Transverse colon (tissue), 4 donors: ENCODE measurements around the gene CCR5AS.
"Not testable (repeated sequence)": the region's sequence is repeated elsewhere in the genome, so short reads cannot be mapped to it uniquely, and the experiment has no call there.

Experiments used
- DNase-seq: peaks from one replicate; pipeline ENCODE4 v3.0.0-alpha.2; 2019
- H3K27ac ChIP-seq, 4 donors: fragments of 200-600 bp; sonication (generic); 2 replicates each; pipeline ENCODE4 v1.5.1; 2016 to 2018; ENCODE audit warnings: inconsistent platforms in 4 of 4
- H3K27me3 ChIP-seq: fragments of 200-600 bp; sonication (generic); 2 replicates; pipeline ENCODE4 v1.5.1; 2017; ENCODE audit warnings: inconsistent platforms
- H3K36me3 ChIP-seq, 4 donors: fragments of 200-600 bp; sonication (generic); 2 replicates each; pipeline ENCODE4 v1.5.1; 2017 to 2019; ENCODE audit warnings: inconsistent platforms in 4 of 4
- H3K4me1 ChIP-seq, 4 donors: fragments of 200-600 bp; sonication (generic); 2 replicates each; pipeline ENCODE4 v1.5.1; 2017 to 2020; ENCODE audit warnings: inconsistent platforms in 4 of 4
- H3K4me3 ChIP-seq, 4 donors: fragments of 200-600 bp; sonication (generic); 1 replicate in 1 of 4; 2 replicates in 3 of 4; pipeline versions ENCODE4 v1.5.1 to v1.6.1; 2017 to 2019; ENCODE audit warnings: inconsistent platforms in 4 of 4
- H3K9me3 ChIP-seq, 2 donors: fragments of 200-600 bp; sonication (generic); 2 replicates each; pipeline ENCODE4 v1.5.1; 2017 to 2019; ENCODE audit warnings: inconsistent platforms in 2 of 2
- EP300 ChIP-seq: sonication (generic); formaldehyde crosslinking; IDR thresholded peaks from one replicate; pipeline ENCODE4 v1.6.1; 2017; ENCODE audit warnings: antibody characterized with exemption, low read depth
- POLR2A ChIP-seq: fragments of 450-650 bp; IDR thresholded peaks from one replicate; pipeline ENCODE4 v1.6.1; 2016; ENCODE audit warnings: antibody characterized with exemption, mild to moderate bottlenecking, moderate library complexity
- POLR2AphosphoS5 ChIP-seq, 3 donors: sonication (generic); formaldehyde crosslinking; IDR thresholded peaks; one replicate each; pipeline ENCODE4 v1.6.1; 2016; ENCODE audit warnings: antibody characterized with exemption in 3 of 3
- WGBS, 2 donors: methylation state at CpG; one replicate each; pipeline ENCODE4 v1.1.5; 2018; ENCODE audit warnings: low coverage in 1 of 2; 5-methylcytosine and 5-hydroxymethylcytosine counted together
- in situ Hi-C, 4 donors: fragments of 200-750 bp; cut with MboI; loops; one replicate each; pipeline versions ENCODE4 v1.15.0 to v1.15.1; 2017; ENCODE audit warnings: low sequenced_read_pairs in 3 of 4, low pct_ligation_motif_present in 1 of 4, low pct_unique_long_range_greater_than_20kb in 1 of 4
- intact Hi-C: fragments of 100-400 bp; cut with DNase I; formaldehyde crosslinking; loops from one replicate; pipeline ENCODE4 v1.15.1; 2023; ENCODE audit warnings: low total_unique reads
- TF ChIP-seq, protein P1 (sequence below), 5 experiments: fragments of 200-600 bp in 3 of 5; fragments of 450-650 bp in 2 of 5; sonication (generic) in 3 of 5; IDR thresholded peaks; 1 replicate in 2 of 5; 2 replicates in 3 of 5; pipeline ENCODE4 v1.5.1; 2016 to 2017; ENCODE audit warnings: antibody characterized with exemption in 5 of 5, inconsistent platforms in 3 of 5, mild to moderate bottlenecking in 2 of 5, moderate library complexity in 1 of 5

CCR5AS gene

DNA sequence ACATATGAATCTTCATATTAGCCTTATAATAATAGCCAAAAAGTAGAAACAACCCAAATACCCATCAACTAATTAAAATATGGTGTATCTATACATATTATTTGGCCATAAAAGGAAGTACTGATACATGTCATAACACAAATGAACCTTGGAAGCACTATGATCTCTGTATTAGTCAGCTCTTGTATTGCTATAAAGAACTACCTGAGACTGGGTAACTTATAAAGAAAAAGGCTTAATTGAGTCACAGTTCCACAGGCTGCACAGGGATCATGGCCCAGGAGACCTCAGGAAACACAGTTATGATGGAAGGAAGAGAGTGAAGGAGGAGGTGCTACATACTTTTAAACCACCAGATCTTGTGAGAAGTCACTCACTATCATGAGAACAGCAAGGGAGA is 69.0 kb downstream of the CCR5AS start:
- Histone ChIP-seq H3K9me3 (peaks cover 10 to 21% of the 10 kb centered on the region in 2 donors), H3K27me3 (no peaks in the 10 kb centered on the region), H3K4me3 (no peak overlapping the region), H3K4me1 (peaks cover 0 to 6% (median 0%) of the 10 kb centered on the region in 4 donors), H3K36me3 (no peaks in the 10 kb centered on the region), H3K27ac (no peak overlapping the region)
- in situ Hi-C loops = no loop called here
- TF ChIP-seq EP300 (no peak), POLR2A (no peak), POLR2AphosphoS5 (IDR thresholded peaks at IDR 0.05) (no peak)
- TF ChIP-seq, protein P1, sequence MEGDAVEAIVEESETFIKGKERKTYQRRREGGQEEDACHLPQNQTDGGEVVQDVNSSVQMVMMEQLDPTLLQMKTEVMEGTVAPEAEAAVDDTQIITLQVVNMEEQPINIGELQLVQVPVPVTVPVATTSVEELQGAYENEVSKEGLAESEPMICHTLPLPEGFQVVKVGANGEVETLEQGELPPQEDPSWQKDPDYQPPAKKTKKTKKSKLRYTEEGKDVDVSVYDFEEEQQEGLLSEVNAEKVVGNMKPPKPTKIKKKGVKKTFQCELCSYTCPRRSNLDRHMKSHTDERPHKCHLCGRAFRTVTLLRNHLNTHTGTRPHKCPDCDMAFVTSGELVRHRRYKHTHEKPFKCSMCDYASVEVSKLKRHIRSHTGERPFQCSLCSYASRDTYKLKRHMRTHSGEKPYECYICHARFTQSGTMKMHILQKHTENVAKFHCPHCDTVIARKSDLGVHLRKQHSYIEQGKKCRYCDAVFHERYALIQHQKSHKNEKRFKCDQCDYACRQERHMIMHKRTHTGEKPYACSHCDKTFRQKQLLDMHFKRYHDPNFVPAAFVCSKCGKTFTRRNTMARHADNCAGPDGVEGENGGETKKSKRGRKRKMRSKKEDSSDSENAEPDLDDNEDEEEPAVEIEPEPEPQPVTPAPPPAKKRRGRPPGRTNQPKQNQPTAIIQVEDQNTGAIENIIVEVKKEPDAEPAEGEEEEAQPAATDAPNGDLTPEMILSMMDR (IDR thresholded peaks at IDR 0.05) = no peak
- intact Hi-C loops = no loop called here
- DNase-seq = no peak

DNA sequence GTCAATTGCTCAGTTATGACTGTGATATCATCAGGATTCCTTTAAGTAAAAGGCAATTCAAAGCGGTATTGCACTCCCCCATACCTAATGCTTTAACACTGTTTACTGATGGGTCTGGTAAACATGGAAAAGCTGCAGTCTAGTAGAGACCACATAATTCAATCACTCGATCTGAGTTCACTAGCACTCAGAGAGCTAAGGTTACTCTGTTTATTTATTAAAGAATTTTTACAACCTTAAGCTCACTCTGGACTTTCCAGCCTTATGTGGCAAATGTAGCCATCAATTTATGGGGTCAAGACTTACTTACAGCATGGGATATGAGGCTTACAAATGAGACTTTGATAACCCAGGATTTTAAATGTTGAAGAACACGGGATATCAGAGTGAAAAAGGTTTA is 71.3 kb downstream of the CCR5AS start:
- WGBS, 2 donors = 37 to 58% methylated on average over 3 of the region's 3 CpGs
- no peak for DNase-seq
- H3K4me3 ChIP-seq = no peak overlapping the region
- H3K27me3 ChIP-seq = no peaks in the 10 kb centered on the region
- H3K4me1 ChIP-seq = peaks cover 0 to 6% (median 0%) of the 10 kb centered on the region in 4 donors
- TF ChIP-seq, protein P1 (IDR thresholded peaks at IDR 0.05) = no peak
- TF ChIP-seq POLR2A (no peak), POLR2AphosphoS5 (IDR thresholded peaks at IDR 0.05) (no peak), EP300 (no peak)
- H3K27ac ChIP-seq = no peak overlapping the region
- in situ Hi-C loops = no loop called here
- intact Hi-C loops = no loop called here
- no peaks in the 10 kb centered on the region for H3K36me3 ChIP-seq
- H3K9me3 ChIP-seq = peaks cover 10 to 21% of the 10 kb centered on the region in 2 donors

DNA sequence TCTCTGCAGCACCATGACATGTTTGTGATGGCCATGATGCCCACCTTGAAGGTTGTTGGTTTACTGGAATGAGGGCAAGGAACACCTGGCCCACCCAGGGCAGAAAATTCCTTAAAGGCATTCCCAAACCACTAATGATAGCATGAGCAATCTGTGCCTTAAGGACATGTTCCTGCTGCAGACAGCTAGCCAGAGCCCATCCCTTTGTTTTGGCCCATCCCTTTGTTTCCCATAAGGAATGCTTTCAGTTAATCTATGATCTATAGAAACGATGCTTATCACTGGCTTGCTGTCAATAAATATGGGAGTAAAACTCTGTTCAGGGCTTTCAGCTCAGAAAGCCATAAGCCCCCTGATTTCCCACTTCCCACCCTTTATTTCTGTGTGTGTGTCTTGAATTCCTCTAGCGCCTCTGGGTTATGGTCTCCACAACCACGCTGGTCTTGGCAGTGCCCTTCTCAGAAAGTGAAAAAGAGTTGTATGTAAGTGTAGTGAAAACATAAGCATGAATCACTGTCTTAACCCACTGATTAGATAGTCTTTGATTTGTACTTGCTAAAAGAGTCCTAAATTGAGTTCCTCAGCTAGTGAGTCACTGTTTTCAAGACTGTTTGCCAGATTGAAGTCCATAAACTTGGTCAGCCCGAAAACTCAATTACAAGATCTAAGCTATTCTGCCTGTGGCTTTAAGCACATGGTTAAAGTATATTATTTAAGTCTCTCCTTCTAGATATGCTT is 72.0 kb downstream of the CCR5AS start:
- no peak for TF ChIP-seq EP300
- TF ChIP-seq POLR2A = no peak
- TF ChIP-seq POLR2AphosphoS5 (IDR thresholded peaks at IDR 0.05) = no peak
- TF ChIP-seq, protein P1 (IDR thresholded peaks at IDR 0.05) = no peak
- 33 to 50% methylated on average over 4 of the region's 4 CpGs for WGBS, 2 donors
- Histone ChIP-seq H3K4me3 (no peak overlapping the region), H3K27ac (no peak overlapping the region), H3K9me3 (peaks cover 10 to 17% of the 10 kb centered on the region in 2 donors), H3K4me1 (peaks cover 0 to 6% (median 0%) of the 10 kb centered on the region in 4 donors), H3K27me3 (no peaks in the 10 kb centered on the region), H3K36me3 (no peaks in the 10 kb centered on the region)
- no peak for DNase-seq
- in situ Hi-C loops = no loop called here
- intact Hi-C loops = no loop called here

DNA sequence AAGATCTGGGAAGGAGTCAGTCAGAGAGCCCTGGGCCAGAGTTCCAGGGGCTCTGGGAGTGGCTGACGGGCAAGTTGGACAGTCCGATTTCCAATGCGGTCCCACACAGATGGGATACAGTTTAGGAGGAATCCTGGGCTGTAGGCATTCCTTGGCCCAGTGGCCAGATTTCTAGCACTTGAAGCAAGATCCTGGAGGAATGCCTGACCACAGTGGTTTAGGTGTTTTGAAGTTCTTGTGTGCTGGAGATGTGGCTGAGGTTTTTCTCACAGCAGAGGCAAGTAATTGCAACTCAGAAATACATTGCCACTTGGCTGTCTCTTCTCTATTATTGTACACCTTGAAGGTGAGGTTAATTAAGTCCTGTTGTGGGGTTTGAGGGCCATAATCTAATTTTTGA is 76.2 kb downstream of the CCR5AS start:
- H3K4me3 ChIP-seq, H3K27me3 ChIP-seq, in situ Hi-C loops, H3K27ac ChIP-seq, H3K36me3 ChIP-seq, DNase-seq, H3K4me1 ChIP-seq, H3K9me3 ChIP-seq, intact Hi-C loops: not testable (repeated sequence)
- 96% methylated on average over 3 of the region's 3 CpGs; no CpG with 5 or more reads in 1 of the 2 donors for WGBS, 2 donors
